ENCODE results near the gene ZNF544. TPM values are rescaled to one million over a fixed set of nuclear protein-coding genes. Genes with fewer than 3 reads are reported as not detected.

The ZNF544 gene
- total and polyA plus RNA-seq, 2 of the 8 experiments (the other 6 are each of a cell fraction or from before 2014, with no cell fraction given) = 48.8 to 60.8 TPM

GRCh38 chr19:58261600-58261967 is 32.9 kb downstream of the ZNF544 start (continued):
- TF ChIP-seq CTCF (IDR thresholded peaks at IDR 0.05; ENCODE audit: control extremely low read depth in 1 of 3, insufficient read depth in 1 of 3, low read depth in 1 of 3, low read length in 3 of 3) = no peak
- TF ChIP-seq POLR2AphosphoS5 (IDR thresholded peaks at IDR 0.05; ENCODE audit: low read depth, low read length) = peak; percentile 16; the same call in 1 of the 2 replicates
- no peak for TF ChIP-seq SP4 (IDR thresholded peaks at IDR 0.05; ENCODE audit: low read length)

Measured in H1 (cell line).